Measurements from ENCODE around the gene RTN4.

GRCh38 chr2:54999182-54999581 is 51.1 kb downstream of the RTN4 start:
- no peak for TF ChIP-seq ARNT (IDR thresholded peaks at IDR 0.05)
- TF ChIP-seq, protein P1, sequence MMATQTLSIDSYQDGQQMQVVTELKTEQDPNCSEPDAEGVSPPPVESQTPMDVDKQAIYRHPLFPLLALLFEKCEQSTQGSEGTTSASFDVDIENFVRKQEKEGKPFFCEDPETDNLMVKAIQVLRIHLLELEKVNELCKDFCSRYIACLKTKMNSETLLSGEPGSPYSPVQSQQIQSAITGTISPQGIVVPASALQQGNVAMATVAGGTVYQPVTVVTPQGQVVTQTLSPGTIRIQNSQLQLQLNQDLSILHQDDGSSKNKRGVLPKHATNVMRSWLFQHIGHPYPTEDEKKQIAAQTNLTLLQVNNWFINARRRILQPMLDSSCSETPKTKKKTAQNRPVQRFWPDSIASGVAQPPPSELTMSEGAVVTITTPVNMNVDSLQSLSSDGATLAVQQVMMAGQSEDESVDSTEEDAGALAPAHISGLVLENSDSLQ (IDR thresholded peaks at IDR 0.05), result no peak
- TF ChIP-seq BHLHE40 (IDR thresholded peaks at IDR 0.05; ENCODE audit: borderline replicate concordance), result no peak
- no peak for TF ChIP-seq ZNF384 (IDR thresholded peaks at IDR 0.05)
- TF ChIP-seq CTBP1 (IDR thresholded peaks at IDR 0.05; ENCODE audit: borderline replicate concordance), result no peak
- TF ChIP-seq FOXK2 (IDR thresholded peaks at IDR 0.05), result no peak
- no peak for TF ChIP-seq FOXM1 (IDR thresholded peaks at IDR 0.05; ENCODE audit: borderline replicate concordance)
- TF ChIP-seq TARDBP (IDR thresholded peaks at IDR 0.05), result no peak
- no peak for TF ChIP-seq SP1 (IDR thresholded peaks at IDR 0.05)
- no peak for TF ChIP-seq NFRKB (IDR thresholded peaks at IDR 0.05)
- TF ChIP-seq SUZ12 (IDR thresholded peaks at IDR 0.05), result no peak

Data from HEK293T (cell line).